ENCODE data around the gene SYNJ2. TPM values are rescaled to one million over a fixed set of nuclear protein-coding genes. Genes with fewer than 3 reads are reported as not detected.

The SYNJ2 gene
- total RNA-seq, 1 donor from 2014 or later: 18.9 TPM

DNA sequence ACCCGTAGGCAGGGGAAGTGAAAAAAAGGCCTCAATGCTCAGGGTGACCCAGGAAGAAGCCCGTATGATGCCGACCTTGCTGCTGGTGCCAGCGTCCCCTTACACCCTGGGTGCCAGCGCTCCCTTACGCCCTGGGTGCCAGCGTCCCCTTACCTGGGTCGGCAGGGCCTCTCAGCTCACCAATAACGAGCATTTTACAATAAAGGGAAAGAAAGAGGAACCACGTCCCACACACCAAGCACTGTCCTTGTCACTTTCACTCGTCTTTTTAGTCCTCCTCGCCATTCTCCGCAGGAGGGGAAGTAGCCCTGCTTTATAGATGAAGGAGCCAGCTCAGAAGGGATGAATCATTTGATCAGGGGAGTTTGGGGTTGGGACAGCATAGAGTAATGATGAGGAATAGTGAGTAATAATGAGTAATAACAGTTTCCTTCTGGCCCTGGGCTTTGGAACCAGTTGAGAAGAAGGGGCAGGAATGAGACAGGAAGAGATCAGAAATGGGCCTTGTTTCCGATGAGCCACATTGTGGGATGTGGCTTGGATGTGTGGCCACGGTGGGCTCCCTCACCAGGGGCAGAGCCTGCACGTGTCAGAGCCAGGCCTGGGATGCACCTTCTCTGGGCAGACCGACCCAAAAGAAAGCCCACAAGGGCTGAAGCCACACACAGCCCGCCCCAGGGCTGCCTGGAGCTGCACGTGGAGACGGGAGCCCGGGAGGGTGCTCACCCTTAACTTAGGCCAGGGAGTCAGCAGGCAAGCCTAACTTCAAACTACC is 75.7 kb downstream of the SYNJ2 start:
- no peaks in the 10 kb centered on the region for H3K9me3 Mint-ChIP-seq (ENCODE audit: low read depth)
- no peak for DNase-seq (ENCODE audit: low spot score, unreplicated experiment)
- no peak overlapping the region for H3K4me3 Mint-ChIP-seq (ENCODE audit: low read depth)
- H3K36me3 Mint-ChIP-seq (ENCODE audit: insufficient read depth): peaks cover 4% of the 10 kb centered on the region
- no peaks in the 10 kb centered on the region for H3K27me3 Mint-ChIP-seq
- H3K27ac Mint-ChIP-seq: no peak overlapping the region
- TF ChIP-seq, protein P1, sequence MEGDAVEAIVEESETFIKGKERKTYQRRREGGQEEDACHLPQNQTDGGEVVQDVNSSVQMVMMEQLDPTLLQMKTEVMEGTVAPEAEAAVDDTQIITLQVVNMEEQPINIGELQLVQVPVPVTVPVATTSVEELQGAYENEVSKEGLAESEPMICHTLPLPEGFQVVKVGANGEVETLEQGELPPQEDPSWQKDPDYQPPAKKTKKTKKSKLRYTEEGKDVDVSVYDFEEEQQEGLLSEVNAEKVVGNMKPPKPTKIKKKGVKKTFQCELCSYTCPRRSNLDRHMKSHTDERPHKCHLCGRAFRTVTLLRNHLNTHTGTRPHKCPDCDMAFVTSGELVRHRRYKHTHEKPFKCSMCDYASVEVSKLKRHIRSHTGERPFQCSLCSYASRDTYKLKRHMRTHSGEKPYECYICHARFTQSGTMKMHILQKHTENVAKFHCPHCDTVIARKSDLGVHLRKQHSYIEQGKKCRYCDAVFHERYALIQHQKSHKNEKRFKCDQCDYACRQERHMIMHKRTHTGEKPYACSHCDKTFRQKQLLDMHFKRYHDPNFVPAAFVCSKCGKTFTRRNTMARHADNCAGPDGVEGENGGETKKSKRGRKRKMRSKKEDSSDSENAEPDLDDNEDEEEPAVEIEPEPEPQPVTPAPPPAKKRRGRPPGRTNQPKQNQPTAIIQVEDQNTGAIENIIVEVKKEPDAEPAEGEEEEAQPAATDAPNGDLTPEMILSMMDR (IDR thresholded peaks at IDR 0.05; ENCODE audit: unreplicated experiment): no peak
- peaks cover 7% of the 10 kb centered on the region for H3K4me1 Mint-ChIP-seq (ENCODE audit: low read depth)

DNA sequence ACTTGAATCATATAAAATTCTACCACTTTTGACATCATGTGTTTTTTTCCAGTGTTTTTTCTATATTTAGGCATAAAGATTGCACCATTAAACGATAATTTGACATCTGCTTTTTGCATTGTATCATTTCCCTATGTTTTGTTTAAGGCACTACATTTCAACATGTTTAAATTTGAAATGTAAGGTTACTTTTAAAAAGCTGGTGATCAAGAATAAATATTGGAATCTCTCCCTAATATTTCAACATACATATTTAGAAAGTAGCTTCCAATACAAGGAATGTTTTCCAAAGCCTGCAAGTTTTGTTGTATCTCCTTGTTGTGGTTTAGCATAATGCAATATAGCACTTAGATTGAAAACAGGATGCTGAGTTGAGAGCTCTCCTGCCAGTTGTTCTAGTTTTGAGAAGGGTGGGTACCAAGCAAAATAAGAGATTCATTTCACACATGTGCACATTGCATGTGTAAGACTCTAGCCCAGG is 76.5 kb downstream of the SYNJ2 start:
- no peaks in the 10 kb centered on the region for H3K27me3 Mint-ChIP-seq
- TF ChIP-seq, protein P1 (IDR thresholded peaks at IDR 0.05; ENCODE audit: unreplicated experiment): no peak
- H3K4me3 Mint-ChIP-seq (ENCODE audit: low read depth): no peak overlapping the region
- no peaks in the 10 kb centered on the region for H3K9me3 Mint-ChIP-seq (ENCODE audit: low read depth)
- no peak for DNase-seq (ENCODE audit: low spot score, unreplicated experiment)
- H3K4me1 Mint-ChIP-seq (ENCODE audit: low read depth): peaks cover 7% of the 10 kb centered on the region
- peaks cover 4% of the 10 kb centered on the region for H3K36me3 Mint-ChIP-seq (ENCODE audit: insufficient read depth)
- H3K27ac Mint-ChIP-seq: no peak overlapping the region

GRCh38 chr6:158059108-158059507 is 77.4 kb downstream of the SYNJ2 start:
- H3K4me1 Mint-ChIP-seq (ENCODE audit: low read depth): peaks cover 7% of the 10 kb centered on the region
- TF ChIP-seq, protein P1 (IDR thresholded peaks at IDR 0.05; ENCODE audit: unreplicated experiment): no peak
- H3K27ac Mint-ChIP-seq: no peak overlapping the region
- H3K27me3 Mint-ChIP-seq: no peaks in the 10 kb centered on the region
- H3K4me3 Mint-ChIP-seq (ENCODE audit: low read depth): no peak overlapping the region
- no peak for DNase-seq (ENCODE audit: low spot score, unreplicated experiment)
- H3K36me3 Mint-ChIP-seq (ENCODE audit: insufficient read depth): peaks cover 4% of the 10 kb centered on the region
- no peaks in the 10 kb centered on the region for H3K9me3 Mint-ChIP-seq (ENCODE audit: low read depth)

DNA sequence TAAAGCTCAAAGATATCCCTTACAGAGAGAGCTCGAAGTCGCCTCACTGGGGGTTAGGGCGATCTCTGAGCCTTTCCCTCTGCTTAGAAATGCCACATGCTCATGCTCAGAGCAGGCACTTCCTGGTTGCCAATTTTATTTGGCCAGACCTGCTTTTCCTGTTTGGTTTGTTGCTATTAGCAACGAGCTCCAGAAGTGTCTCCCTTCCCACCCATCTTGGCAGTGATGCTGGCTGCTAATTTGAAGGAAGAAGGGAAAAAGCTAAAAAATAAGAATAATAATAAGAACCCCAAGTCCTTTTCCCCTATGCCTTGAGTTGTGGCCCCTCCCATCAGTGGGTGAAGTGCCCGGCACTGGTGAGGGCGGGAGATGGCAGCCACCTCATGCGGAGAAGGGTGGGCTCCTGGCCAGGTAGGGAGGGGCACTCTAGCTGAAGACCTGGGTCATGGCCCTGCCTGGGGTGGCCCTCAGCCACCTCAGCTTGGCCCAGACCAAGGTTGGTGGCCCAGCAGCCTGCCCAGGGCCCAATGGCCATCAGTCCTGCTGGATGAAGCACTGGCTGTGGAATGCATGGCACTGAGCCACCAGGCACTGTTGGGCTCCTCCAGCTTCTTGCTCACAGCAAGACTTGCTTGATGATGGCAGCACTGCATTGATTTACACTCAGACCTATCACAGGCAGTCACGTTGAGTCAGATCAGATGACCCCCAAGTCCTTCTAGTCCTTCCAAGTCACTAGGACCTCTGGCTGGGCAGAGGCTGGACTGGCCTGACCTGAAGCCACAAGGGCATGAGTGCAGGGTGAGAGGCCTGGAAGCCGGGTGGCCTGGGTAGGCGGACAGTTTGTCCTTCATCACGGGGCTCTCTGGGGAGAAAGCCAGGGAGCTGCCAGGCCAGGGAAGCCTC is 79.0 kb downstream of the SYNJ2 start:
- DNase-seq (ENCODE audit: low spot score, unreplicated experiment): no peak

DNA sequence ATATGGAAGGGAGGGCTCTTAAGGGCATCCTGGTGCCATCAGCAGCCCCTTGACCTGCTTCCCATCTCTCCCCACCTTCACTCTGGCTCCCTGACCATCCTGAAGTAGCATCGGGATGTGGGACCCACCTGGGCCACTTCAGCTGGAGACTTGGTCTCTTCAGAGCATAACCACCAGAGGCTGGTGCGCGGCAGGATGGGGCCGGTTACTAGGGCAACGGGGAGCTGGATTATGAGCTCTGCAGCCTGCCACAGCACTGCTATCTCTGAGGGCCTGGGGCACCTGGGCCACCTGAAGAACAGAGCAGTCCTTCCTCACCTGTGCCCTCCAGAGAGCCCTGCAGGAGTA is 79.7 kb downstream of the SYNJ2 start:
- Mint-ChIP-seq H3K27ac (no peak overlapping the region), H3K27me3 (no peaks in the 10 kb centered on the region), H3K4me3 (ENCODE audit: low read depth) (no peak overlapping the region), H3K9me3 (ENCODE audit: low read depth) (no peaks in the 10 kb centered on the region), H3K36me3 (ENCODE audit: insufficient read depth) (peaks cover 4% of the 10 kb centered on the region), H3K4me1 (ENCODE audit: low read depth) (peaks cover 7% of the 10 kb centered on the region)
- no peak for DNase-seq (ENCODE audit: low spot score, unreplicated experiment)
- TF ChIP-seq, protein P1 (IDR thresholded peaks at IDR 0.05; ENCODE audit: unreplicated experiment): no peak

More for the DNA sequence above, 79.0 kb downstream of the SYNJ2 start:
- H3K27me3 Mint-ChIP-seq: no peaks in the 10 kb centered on the region
- H3K27ac Mint-ChIP-seq: peak overlapping the region; percentile 77
- no peaks in the 10 kb centered on the region for H3K9me3 Mint-ChIP-seq (ENCODE audit: low read depth)
- peaks cover 7% of the 10 kb centered on the region for H3K4me1 Mint-ChIP-seq (ENCODE audit: low read depth)
- TF ChIP-seq, protein P1 (IDR thresholded peaks at IDR 0.05; ENCODE audit: unreplicated experiment): no peak
- H3K4me3 Mint-ChIP-seq (ENCODE audit: low read depth): no peak overlapping the region
- H3K36me3 Mint-ChIP-seq (ENCODE audit: insufficient read depth): peaks cover 4% of the 10 kb centered on the region
